ENCODE results near the gene HADHB. TPM values are rescaled to one million over a fixed set of nuclear protein-coding genes. Genes with fewer than 3 reads are reported as not detected.

Gene HADHB
- total and polyA plus RNA-seq, 10 of the 15 experiments (the other 5 are each of a cell fraction or from before 2014, with no cell fraction given), result 53.7 to 145 (median 85.5) TPM

- no peaks in the 10 kb centered on the region for H3K27me3 ChIP-seq (replicated peaks in 1 of 2; ENCODE audit: control insufficient read depth in 2 of 2, insufficient read depth in 2 of 2, low read length in 1 of 2)
- H3K79me2 ChIP-seq (ENCODE audit: control insufficient read depth, insufficient read depth, low read length), result no peaks in the 10 kb centered on the region
- no TSS peak for BruUV-seq (replicated peaks)
- intact Hi-C loops (cut with micrococcal nuclease; ENCODE audit: unreplicated experiment) (no loop called here), in situ Hi-C loops (cut with MboI) (no loop called here)
- ChIA-PET POLR2A (no interaction called here), RAD21 (ENCODE audit: unreplicated experiment) (no interaction called here), SMC1A (ENCODE audit: uncharacterized antibody, unreplicated experiment) (no interaction called here), CTCF (no interaction called here)
- no peaks in the 10 kb centered on the region for H4K20me1 ChIP-seq (ENCODE audit: control insufficient read depth, insufficient read depth)
- FAIRE-seq, result no peak
- ATAC-seq, result no peak
- H3K4me3 ChIP-seq, result no peak overlapping the region
- no peaks in the 10 kb centered on the region for H3K9me3 ChIP-seq (replicated peaks; ENCODE audit: control insufficient read depth, insufficient read depth, low read length)
- no peak overlapping the region for H3K27ac ChIP-seq (ENCODE audit: control insufficient read depth, insufficient read depth)
- H3K36me3 ChIP-seq (ENCODE audit: control insufficient read depth in 2 of 2, insufficient read depth in 2 of 2, low read length in 1 of 2), result no peaks in the 10 kb centered on the region
- 56% methylated on average over 1 of the region's 1 CpG for WGBS (ENCODE audit: insufficient coverage, insufficient replicate concordance, low lambda C conversion rate, missing lambda C conversion rate)
- H2AFZ ChIP-seq (ENCODE audit: control insufficient read depth, low read depth, low read length), result no peak overlapping the region
- TF ChIP-seq MTA3 (IDR thresholded peaks at IDR 0.05; ENCODE audit: borderline replicate concordance, low read length), result no peak
- peaks cover 4% of the 10 kb centered on the region; the same call in 1 of the 2 replicates for H3K4me1 ChIP-seq (ENCODE audit: control insufficient read depth, insufficient read depth, low read length)
- no peak overlapping the region for H3K9ac ChIP-seq (ENCODE audit: control insufficient read depth, insufficient read depth, low read length)
- H3K4me2 ChIP-seq (ENCODE audit: control insufficient read depth, insufficient read depth), result no peak overlapping the region
- DNase-seq (ENCODE audit: low read depth, low spot score), result no peak
Observed at GRCh38 chr2:26295511-26295910, 50.8 kb downstream of the HADHB start.

- ChIA-PET SMC1A (ENCODE audit: uncharacterized antibody, unreplicated experiment) (no interaction called here), POLR2A (no interaction called here), RAD21 (ENCODE audit: unreplicated experiment) (no interaction called here), CTCF (no interaction called here)
- no peak for DNase-seq (ENCODE audit: low read depth, low spot score)
- BruUV-seq (replicated peaks), result no TSS peak
- H3K4me1 ChIP-seq (ENCODE audit: control insufficient read depth, insufficient read depth, low read length), result peaks cover 4% of the 10 kb centered on the region; the same call in 1 of the 2 replicates
- no peaks in the 10 kb centered on the region for H3K9me3 ChIP-seq (replicated peaks; ENCODE audit: control insufficient read depth, insufficient read depth, low read length)
- H3K9ac ChIP-seq (ENCODE audit: control insufficient read depth, insufficient read depth, low read length), result no peak overlapping the region
- intact Hi-C loops (cut with micrococcal nuclease; ENCODE audit: unreplicated experiment), result no loop called here
- no peak for ATAC-seq
- H3K4me3 ChIP-seq, result no peak overlapping the region
- H3K36me3 ChIP-seq (ENCODE audit: control insufficient read depth in 2 of 2, insufficient read depth in 2 of 2, low read length in 1 of 2), result no peaks in the 10 kb centered on the region
- WGBS (ENCODE audit: insufficient coverage, insufficient replicate concordance, low lambda C conversion rate, missing lambda C conversion rate), result 69% methylated on average over 3 of the region's 3 CpGs
- no peak for FAIRE-seq
- H2AFZ ChIP-seq (ENCODE audit: control insufficient read depth, low read depth, low read length), result no peak overlapping the region
- no peaks in the 10 kb centered on the region for H4K20me1 ChIP-seq (ENCODE audit: control insufficient read depth, insufficient read depth)
- H3K79me2 ChIP-seq (ENCODE audit: control insufficient read depth, insufficient read depth, low read length), result no peaks in the 10 kb centered on the region
- no peaks in the 10 kb centered on the region for H3K27me3 ChIP-seq (replicated peaks in 1 of 2; ENCODE audit: control insufficient read depth in 2 of 2, insufficient read depth in 2 of 2, low read length in 1 of 2)
- H3K27ac ChIP-seq (ENCODE audit: control insufficient read depth, insufficient read depth), result no peak overlapping the region
- in situ Hi-C loops (cut with MboI), result no loop called here
- H3K4me2 ChIP-seq (ENCODE audit: control insufficient read depth, insufficient read depth), result no peak overlapping the region
- TF ChIP-seq TCF12 (IDR thresholded peaks at IDR 0.05; ENCODE audit: low read depth, low read length) (no peak), BCL3 (IDR thresholded peaks at IDR 0.05; ENCODE audit: borderline replicate concordance, insufficient read depth, low read depth, low read length, poor library complexity, severe bottlenecking) (no peak), HDAC2 (IDR thresholded peaks at IDR 0.05) (no peak), ASH2L (IDR thresholded peaks at IDR 0.05; ENCODE audit: borderline replicate concordance, low read depth) (no peak), SUPT20H (IDR thresholded peaks at IDR 0.05; ENCODE audit: borderline replicate concordance, control insufficient read depth, low read depth, low read length) (no peak), RELB (IDR thresholded peaks at IDR 0.05; ENCODE audit: low read depth) (no peak), KDM1A (IDR thresholded peaks at IDR 0.05; ENCODE audit: borderline replicate concordance) (no peak)
- TF ChIP-seq, protein P1, sequence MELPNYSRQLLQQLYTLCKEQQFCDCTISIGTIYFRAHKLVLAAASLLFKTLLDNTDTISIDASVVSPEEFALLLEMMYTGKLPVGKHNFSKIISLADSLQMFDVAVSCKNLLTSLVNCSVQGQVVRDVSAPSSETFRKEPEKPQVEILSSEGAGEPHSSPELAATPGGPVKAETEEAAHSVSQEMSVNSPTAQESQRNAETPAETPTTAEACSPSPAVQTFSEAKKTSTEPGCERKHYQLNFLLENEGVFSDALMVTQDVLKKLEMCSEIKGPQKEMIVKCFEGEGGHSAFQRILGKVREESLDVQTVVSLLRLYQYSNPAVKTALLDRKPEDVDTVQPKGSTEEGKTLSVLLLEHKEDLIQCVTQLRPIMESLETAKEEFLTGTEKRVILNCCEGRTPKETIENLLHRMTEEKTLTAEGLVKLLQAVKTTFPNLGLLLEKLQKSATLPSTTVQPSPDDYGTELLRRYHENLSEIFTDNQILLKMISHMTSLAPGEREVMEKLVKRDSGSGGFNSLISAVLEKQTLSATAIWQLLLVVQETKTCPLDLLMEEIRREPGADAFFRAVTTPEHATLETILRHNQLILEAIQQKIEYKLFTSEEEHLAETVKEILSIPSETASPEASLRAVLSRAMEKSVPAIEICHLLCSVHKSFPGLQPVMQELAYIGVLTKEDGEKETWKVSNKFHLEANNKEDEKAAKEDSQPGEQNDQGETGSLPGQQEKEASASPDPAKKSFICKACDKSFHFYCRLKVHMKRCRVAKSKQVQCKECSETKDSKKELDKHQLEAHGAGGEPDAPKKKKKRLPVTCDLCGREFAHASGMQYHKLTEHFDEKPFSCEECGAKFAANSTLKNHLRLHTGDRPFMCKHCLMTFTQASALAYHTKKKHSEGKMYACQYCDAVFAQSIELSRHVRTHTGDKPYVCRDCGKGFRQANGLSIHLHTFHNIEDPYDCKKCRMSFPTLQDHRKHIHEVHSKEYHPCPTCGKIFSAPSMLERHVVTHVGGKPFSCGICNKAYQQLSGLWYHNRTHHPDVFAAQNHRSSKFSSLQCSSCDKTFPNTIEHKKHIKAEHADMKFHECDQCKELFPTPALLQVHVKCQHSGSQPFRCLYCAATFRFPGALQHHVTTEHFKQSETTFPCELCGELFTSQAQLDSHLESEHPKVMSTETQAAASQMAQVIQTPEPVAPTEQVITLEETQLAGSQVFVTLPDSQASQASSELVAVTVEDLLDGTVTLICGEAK (IDR thresholded peaks at IDR 0.05; ENCODE audit: borderline replicate concordance), result no peak
Observed at GRCh38 chr2:26297061-26297460, 52.3 kb downstream of the HADHB start.
